ENCODE measurements around the gene CLSTN3. TPM values are rescaled to one million over a fixed set of nuclear protein-coding genes. Genes with fewer than 3 reads are reported as not detected.

CLSTN3 gene
- total and polyA plus RNA-seq, 2 of the 8 experiments (the other 6 are each of a cell fraction or from before 2014, with no cell fraction given) = 20.4 to 26.3 TPM

- Histone ChIP-seq H3K23me2 (ENCODE audit: low read depth, low read length) (no peaks in the 10 kb centered on the region; the same call in 1 of the 2 replicates), H3K27ac (ENCODE audit: low read depth, low read length) (no peak overlapping the region), H2BK20ac (ENCODE audit: low read length) (no peak overlapping the region), H3K56ac (replicated peaks; ENCODE audit: insufficient read length, low read depth, low read length) (no peak overlapping the region), H4K8ac (ENCODE audit: extremely low read depth, insufficient read depth, low read length) (no peak overlapping the region), H3K27me3 (replicated peaks in 1 of 4; ENCODE audit: control insufficient read depth in 3 of 4, extremely low read depth in 1 of 4, insufficient read depth in 3 of 4, low read length in 3 of 4) (no peaks in the 10 kb centered on the region), H2BK15ac (ENCODE audit: low read length) (no peak overlapping the region), H2AFZ (ENCODE audit: low read length) (no peak overlapping the region), H3K4me1 (replicated peaks in 1 of 4; ENCODE audit: control insufficient read depth in 3 of 4, insufficient read depth in 4 of 4, low read length in 3 of 4) (no peaks in the 10 kb centered on the region), H2BK120ac (replicated peaks; ENCODE audit: low read depth, low read length) (no peak overlapping the region), H3K14ac (ENCODE audit: insufficient read length) (no peak overlapping the region), H3K79me2 (ENCODE audit: control insufficient read depth in 1 of 2, insufficient read depth in 2 of 2, low read length in 2 of 2) (no peaks in the 10 kb centered on the region), H3K4me2 (ENCODE audit: insufficient read depth in 1 of 2, low read depth in 2 of 2, low read length in 2 of 2) (no peak overlapping the region), H3K9me3 (ENCODE audit: insufficient read depth in 2 of 2, low read depth in 1 of 2, low read length in 1 of 2) (peaks cover 19 to 23% of the 10 kb centered on the region in 2 experiments), H3K79me1 (ENCODE audit: low read depth, low read length) (no peaks in the 10 kb centered on the region), H2BK5ac (ENCODE audit: low read depth, low read length) (no peak overlapping the region), H3K4me3 (ENCODE audit: extremely low read depth in 1 of 4, insufficient read depth in 2 of 4, low read depth in 3 of 4, low read length in 4 of 4) (no peak overlapping the region), H4K91ac (replicated peaks; ENCODE audit: insufficient read length, low read length) (no peak overlapping the region), H4K20me1 (replicated peaks in 1 of 2; ENCODE audit: control insufficient read depth in 1 of 2, insufficient read depth in 2 of 2, low read length in 2 of 2) (no peaks in the 10 kb centered on the region), H3K9ac (replicated peaks in 1 of 4; ENCODE audit: extremely low read depth in 1 of 4, low read depth in 3 of 4, low read length in 3 of 4) (no peak overlapping the region), H3K18ac (ENCODE audit: extremely low read depth, low read length) (no peak overlapping the region), H2AK5ac (ENCODE audit: low read depth, low read length) (no peak overlapping the region), H3K4ac (replicated peaks; ENCODE audit: insufficient read length, low read depth, low read length) (no peak overlapping the region), H4K5ac (ENCODE audit: insufficient read length, low read depth, low read length) (no peak overlapping the region), H3K23ac (ENCODE audit: insufficient read length) (no peak overlapping the region), H2BK12ac (ENCODE audit: low read depth, low read length) (no peak overlapping the region), H3K36me3 (ENCODE audit: control insufficient read depth in 2 of 4, insufficient read depth in 4 of 4, low read length in 3 of 4) (peaks cover 18 to 75% (median 62%) of the 10 kb centered on the region in 4 experiments)
- FAIRE-seq = no peak
- ChIA-PET CTCF (ENCODE audit: partially characterized antibody) (interaction anchor here (1.1 to 2.1 kb wide), 2 partner anchors 13 to 337 kb away, joined by 3 to 8 read pairs; no protein-coding TSS in a partner anchor), POLR2A (ENCODE audit: partially characterized antibody) (no interaction called here)
- WGBS, 2 experiments (ENCODE audit: extremely low coverage in 1 of 2, insufficient coverage in 1 of 2, insufficient read length in 1 of 2, insufficient replicate concordance in 2 of 2, low coverage in 1 of 2, low lambda C conversion rate in 2 of 2, missing lambda C conversion rate in 1 of 2) = 94% methylated on average over 10 of the region's 10 CpGs; no CpG with 5 or more reads in 1 of the 2 experiments
- DNase-seq (ENCODE audit: low read depth in 1 of 2, low spot score in 2 of 2) = no peak
- TF ChIP-seq, protein P1, sequence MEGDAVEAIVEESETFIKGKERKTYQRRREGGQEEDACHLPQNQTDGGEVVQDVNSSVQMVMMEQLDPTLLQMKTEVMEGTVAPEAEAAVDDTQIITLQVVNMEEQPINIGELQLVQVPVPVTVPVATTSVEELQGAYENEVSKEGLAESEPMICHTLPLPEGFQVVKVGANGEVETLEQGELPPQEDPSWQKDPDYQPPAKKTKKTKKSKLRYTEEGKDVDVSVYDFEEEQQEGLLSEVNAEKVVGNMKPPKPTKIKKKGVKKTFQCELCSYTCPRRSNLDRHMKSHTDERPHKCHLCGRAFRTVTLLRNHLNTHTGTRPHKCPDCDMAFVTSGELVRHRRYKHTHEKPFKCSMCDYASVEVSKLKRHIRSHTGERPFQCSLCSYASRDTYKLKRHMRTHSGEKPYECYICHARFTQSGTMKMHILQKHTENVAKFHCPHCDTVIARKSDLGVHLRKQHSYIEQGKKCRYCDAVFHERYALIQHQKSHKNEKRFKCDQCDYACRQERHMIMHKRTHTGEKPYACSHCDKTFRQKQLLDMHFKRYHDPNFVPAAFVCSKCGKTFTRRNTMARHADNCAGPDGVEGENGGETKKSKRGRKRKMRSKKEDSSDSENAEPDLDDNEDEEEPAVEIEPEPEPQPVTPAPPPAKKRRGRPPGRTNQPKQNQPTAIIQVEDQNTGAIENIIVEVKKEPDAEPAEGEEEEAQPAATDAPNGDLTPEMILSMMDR (IDR thresholded peaks at IDR 0.05; ENCODE audit: control extremely low read depth in 1 of 3, insufficient read depth in 1 of 3, low read depth in 1 of 3, low read length in 3 of 3) = no peak
- TF ChIP-seq PHF8 (conservative IDR thresholded peaks at IDR 0.05; ENCODE audit: low read depth, low read length) (no peak), POLR2A (IDR thresholded peaks at IDR 0.05; ENCODE audit: control extremely low read depth in 1 of 2, low read depth in 2 of 2, low read length in 2 of 2) (no peak), CEBPB (IDR thresholded peaks at IDR 0.05; ENCODE audit: low read depth, low read length) (no peak)
- TF ChIP-seq, protein P2, sequence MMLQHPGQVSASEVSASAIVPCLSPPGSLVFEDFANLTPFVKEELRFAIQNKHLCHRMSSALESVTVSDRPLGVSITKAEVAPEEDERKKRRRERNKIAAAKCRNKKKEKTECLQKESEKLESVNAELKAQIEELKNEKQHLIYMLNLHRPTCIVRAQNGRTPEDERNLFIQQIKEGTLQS (IDR thresholded peaks at IDR 0.05; ENCODE audit: insufficient read depth, low read depth, low read length) = no peak
Observed at GRCh38 chr12:7207866-7208625, 77.9 kb downstream of the CLSTN3 start.
